GM23248 (cell line): ENCODE data around the gene KIF26A.

Experiments used
- EZH2 ChIP-seq: fragments of 200-600 bp; sonication (generic); IDR thresholded peaks from 2 replicates; pipeline ENCODE4 v1.6.1; 2018; ENCODE audit warnings: antibody characterized with exemption, mild to moderate bottlenecking; ENCODE audit not compliant: insufficient read depth, poor library complexity, severe bottlenecking
- EZH2phosphoT487 ChIP-seq: fragments of 200-600 bp; sonication (generic); IDR thresholded peaks from 2 replicates; pipeline ENCODE4 v1.6.1; 2018; ENCODE audit warnings: antibody characterized with exemption, moderate library complexity, mild to moderate bottlenecking, low read depth; ENCODE audit not compliant: insufficient read depth

- TF ChIP-seq EZH2 (no peak), EZH2phosphoT487 (no peak)
These were observed 64.7 kb downstream of the KIF26A start for GRCh38 chr14:104203071-104203425.
